AG08396 (cell line): ENCODE measurements around the gene ZNF622.

Experiments
- DNase-seq: peaks from one replicate; pipeline ENCODE4 v3.0.0; 2012; ENCODE audit warnings: low spot score, mixed read lengths

ZNF622 gene

DNA sequence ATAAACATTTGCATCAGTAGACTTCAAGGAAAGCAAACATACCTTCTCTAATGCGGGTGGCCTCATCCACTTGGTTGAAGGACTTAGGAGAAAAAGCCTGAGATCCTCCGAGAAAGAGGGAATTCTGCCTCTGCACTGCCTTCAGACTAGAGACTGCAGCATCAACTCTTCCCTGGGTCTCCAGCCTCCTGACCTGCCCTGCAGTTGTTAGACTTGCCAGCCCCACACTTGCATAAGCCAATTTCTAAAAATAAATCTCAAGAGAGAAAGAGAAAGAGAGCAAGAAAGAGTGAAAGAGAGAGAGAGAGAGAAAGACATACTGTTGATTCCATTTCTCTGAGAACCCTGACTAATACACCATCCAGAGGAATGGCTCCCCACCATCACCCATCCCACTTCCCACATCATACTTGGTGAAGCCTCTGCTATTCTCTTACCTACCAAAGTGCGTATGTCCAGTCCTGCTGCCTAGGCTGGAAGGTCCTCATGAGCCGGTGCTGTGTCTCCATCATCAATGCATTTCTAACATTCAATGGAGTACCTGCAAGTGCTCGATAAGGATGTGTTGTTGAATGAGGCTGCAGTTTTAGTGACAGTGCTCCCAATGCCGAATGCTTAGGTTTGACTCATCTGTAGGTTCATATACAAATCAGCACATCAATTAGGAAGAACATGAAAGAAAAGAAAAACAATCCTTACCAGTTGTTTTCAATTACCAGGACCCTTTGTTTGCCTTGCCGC, 35.1 kb downstream of the ZNF622 start:
- DNase-seq, result no peak

- no peak for DNase-seq
Measured at GRCh38 chr5:16428359-16428758, 37.2 kb downstream of the ZNF622 start.

GRCh38 chr5:16427587-16427986, 38.0 kb downstream of the ZNF622 start:
- DNase-seq, result no peak

DNA sequence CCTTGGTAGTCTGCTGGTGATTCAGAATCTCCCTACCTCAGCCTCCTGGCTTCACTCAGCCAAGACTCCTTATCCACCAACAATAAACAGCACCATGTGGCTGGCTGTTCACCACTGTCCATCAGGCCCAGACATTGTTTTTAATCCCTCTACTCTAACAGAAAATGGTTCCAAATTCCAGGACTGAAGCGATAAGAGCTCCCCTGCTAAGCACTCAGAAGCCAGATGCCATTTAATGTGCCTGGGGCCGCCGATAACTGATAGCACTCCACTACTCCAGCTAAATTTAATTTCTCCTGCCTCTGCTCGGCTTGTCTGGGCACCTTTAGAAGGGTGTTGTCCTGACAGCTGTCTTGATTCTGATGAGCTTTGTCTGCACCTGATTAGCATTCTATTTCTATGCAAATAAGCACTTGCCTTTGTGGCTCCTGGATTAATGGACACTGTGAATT, 47.1 kb downstream of the ZNF622 start:
- DNase-seq, result no peak

- no peak for DNase-seq
Measured at GRCh38 chr5:16417398-16418074, 48.1 kb downstream of the ZNF622 start.

DNA sequence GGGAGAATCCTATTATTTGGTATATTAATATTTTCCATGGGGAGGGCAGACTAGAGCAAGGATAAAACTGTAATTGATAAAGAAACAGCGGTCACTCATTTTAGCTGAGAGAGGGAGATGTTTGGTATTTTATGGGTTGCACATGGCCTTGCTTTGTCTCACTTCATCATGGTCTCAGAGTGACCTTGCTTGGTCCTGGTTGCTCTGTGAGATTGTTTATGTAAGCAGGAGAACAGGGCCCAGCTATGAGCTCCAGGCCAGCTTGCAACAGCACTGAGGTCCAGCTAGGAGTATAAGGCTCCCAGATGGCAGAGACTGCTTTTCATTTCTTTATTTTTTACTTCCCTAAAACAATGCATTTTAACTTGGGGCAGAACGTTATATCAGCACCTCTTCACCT, 50.7 kb downstream of the ZNF622 start:
- DNase-seq, result no peak

DNA sequence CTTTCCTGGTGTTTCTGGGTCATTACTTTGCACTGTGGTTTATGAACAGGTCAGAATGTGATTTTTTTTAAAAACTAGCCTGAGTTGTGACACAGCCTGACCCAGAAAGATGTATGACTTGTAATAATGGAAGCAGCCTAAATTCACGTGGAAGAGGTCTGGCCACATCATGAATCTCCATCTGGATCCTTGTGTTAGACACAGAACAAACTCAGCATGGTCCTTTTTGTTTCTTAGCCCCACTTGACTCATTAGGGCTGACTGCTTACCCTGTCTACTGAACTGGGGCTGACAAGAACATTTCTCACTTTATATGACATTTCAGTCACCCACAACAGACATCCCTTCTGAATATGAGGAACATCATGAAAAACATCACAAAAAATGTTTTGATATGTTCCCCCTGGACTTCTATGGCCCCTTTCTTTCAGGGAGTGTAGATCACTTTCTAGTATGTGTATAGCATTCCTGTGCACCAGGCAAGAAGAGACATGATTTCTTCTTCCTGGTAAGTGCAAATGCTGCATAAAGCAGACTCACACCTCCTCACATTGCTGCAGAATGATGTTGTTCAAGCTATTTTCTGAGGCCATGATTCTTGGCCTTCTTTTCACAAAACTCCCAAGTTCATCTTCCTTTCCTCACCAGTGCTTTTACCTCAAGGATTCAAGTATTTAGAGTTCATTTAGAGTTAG, 52.3 kb downstream of the ZNF622 start:
- no peak for DNase-seq

DNA sequence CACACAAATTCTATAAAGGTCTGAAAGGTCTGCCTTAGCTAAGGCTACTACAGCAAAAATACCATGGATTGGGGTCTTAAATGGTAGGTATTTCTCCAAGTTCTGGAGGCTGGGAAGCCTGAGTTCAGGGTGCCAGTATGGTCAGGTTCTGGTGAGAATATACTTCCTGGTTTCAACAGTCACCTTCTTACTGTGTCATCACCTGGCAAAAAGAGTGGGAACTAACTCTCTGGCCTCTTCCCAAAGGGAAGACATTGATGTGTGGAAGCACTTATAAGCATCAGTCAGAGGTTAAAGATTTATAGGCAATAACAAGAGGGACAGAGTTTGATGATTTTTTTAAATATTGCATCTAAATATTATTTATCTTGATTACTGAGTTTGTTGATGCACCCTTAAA, 53.0 kb downstream of the ZNF622 start:
- DNase-seq, result no peak

- DNase-seq, result peak; percentile 29
Measured at GRCh38 chr5:16411741-16412455, 53.7 kb downstream of the ZNF622 start.

DNA sequence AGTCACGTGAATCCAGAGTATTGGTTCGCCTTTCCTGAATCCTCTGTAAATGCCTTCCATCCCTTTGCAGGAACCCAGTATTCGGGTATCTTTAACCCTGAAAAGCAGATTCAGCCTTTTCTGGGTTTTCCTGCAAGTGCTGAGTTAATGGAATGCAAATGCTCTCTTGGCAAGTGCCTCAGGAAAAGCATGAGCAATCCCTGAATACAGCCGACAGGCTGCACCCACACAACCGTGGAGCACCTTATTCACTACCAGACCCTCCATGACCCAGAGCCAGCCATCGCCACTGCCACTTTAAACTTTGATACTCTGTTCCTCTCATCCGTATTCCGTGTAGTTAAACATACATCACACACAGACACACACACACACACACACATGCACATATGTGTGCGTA, 54.4 kb downstream of the ZNF622 start:
- no peak for DNase-seq

- DNase-seq, result no peak
Measured at GRCh38 chr5:16410338-16410737, 55.3 kb downstream of the ZNF622 start.

DNA sequence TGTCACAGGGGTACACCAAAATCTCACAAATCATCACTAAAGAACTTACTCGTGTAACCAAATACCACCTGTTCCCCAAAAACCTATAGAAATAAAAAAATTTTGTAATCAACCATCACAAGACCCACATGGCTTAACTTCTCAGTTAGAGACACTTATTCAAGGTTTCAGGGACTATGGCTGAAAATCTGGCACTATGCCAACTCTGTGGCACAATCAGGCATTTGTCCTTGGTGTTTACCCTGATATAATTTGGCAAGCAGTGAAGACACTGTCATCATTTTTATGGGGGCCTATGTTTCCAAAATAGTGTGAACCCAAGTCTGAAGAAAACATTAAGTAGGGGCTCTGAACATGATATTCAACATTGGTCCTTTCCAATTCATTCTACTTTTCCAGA, 59.0 kb downstream of the ZNF622 start:
- DNase-seq, result no peak

- DNase-seq, result no peak
Measured at GRCh38 chr5:16406023-16406422, 59.6 kb downstream of the ZNF622 start.
